ENCODE data around the gene ATRN.
"Not testable (repeated sequence)": the region's sequence is repeated elsewhere in the genome, so short reads cannot be mapped to it uniquely, and the experiment has no call there.

The ATRN gene

GRCh38 chr20:3576363-3576762 lies 105.5 kb downstream of the ATRN start:
- DNase-seq: no peak

DNA sequence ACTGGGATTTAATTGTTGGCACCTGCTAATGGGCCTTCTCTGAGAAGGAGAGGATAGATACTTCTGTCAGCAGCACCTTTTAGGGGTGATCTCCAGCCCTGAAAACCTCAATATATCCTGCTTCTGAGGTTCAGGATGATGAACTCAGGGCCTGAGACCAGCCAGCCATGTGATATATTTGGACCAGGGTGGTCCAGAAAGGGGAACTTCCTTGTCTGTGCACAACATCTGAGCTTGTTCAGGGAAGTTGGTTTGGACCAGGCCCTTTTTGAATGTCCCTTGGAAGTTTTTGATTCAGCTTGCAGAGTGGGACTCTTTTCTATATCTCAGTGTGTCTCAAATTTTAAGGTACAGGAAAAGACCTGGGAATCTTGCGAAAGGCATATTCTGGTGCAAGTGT lies 106.5 kb downstream of the ATRN start:
- DNase-seq: no peak

DNA sequence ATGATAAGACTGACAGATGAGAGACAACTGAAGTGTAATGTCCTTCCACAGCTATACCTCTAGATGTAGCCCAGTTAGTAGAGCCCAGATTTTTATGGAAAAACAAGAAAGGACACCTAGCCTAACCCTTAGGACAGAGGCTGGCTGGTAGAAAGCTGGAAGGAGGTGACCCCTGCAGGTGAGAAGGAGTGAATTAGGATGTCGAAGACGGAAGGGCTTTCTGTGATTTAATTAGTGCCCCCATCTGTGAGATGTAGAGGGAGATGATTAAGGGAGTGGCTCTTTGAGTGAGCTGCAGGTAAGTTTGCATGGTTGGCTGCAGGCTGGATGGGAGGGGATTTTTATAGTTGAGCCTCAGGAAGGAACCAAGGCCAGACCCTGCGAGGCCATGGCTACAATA lies 109.6 kb downstream of the ATRN start:
- DNase-seq: no peak

GRCh38 chr20:3583765-3584164 lies 112.9 kb downstream of the ATRN start:
- DNase-seq: no peak

DNA sequence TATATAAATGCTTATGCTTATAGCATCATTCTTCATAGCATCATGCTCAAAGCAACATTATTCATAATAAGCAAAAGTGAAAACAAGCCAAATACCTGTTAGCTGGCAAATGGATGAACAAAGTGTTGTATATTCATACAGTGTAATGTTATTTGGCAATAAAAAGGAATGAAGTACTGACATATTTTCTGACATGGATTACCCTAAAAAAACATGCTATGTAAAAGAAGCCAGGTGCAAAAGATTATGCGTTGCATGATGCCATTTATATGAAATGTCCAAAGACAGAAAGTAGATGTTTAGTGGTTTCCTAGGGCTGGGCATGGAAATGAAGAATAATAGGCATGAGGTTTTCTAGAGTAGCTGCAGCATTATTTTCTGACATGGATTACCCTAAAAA lies 115.3 kb downstream of the ATRN start:
- DNase-seq: no peak

DNA sequence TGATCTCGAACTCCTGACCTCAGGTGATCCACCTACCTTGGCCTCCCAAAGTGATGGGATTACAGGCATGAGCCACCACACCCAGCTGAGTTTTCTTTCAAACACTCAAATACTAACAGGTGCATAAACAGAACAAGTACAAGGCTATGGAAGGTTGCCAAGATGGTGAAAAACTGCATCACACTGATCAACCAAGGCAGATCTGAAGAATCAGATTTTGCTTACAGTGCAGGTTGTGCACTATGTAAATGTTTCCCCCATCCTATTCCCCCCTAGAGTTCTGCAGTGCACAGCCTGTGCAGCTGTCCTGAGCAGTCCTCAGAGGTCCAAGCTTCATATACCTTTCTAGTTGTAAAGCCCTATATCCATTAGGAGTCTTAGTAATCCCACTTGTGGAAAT lies 119.3 kb downstream of the ATRN start:
- DNase-seq: no peak

GRCh38 chr20:3592931-3593330 lies 122.1 kb downstream of the ATRN start:
- no peak for DNase-seq

- DNase-seq: no peak
These were observed 124.7 kb downstream of the ATRN start for GRCh38 chr20:3595541-3595940.

- no peak for DNase-seq
These were observed 132.3 kb downstream of the ATRN start for GRCh38 chr20:3603108-3603507.

- not testable (repeated sequence) for DNase-seq
These were observed 134.6 kb downstream of the ATRN start for GRCh38 chr20:3605386-3605886.

GRCh38 chr20:3606021-3606420 lies 135.2 kb downstream of the ATRN start:
- no peak for DNase-seq

- DNase-seq: no peak
These were observed 141.1 kb downstream of the ATRN start for GRCh38 chr20:3611901-3612300.

- DNase-seq: no peak
These were observed 142.2 kb downstream of the ATRN start for GRCh38 chr20:3612795-3613572.

DNA sequence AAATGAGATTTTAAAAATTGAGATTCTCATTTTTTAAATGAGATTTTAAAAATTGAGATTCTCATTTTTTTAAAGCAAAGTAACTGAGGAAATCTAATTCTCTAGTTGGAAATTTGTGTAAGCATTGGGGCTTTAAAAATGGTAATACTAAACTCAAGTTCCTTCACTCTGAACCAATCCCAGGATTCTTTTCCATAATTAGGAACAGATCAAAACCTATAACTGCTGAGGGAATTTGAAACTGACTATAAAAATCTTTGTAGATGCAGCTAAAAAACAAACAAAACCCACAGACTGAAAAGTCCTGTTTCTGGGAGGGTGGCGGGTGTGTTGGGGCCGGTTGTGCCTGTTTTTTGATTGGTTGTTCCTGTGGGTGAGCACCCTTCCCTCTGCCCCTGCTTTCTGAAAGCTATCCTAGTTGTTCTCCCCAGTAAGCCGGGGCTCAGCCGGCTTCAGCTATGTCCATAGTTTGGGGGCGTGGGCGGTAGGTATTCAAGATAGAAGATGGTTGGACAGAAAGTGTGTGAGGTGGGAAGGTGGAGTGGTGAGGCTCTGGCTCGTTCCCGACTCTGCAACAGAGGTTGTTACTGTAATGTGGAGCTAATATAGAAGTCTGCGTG lies 143.1 kb downstream of the ATRN start:
- no peak for DNase-seq

DNA sequence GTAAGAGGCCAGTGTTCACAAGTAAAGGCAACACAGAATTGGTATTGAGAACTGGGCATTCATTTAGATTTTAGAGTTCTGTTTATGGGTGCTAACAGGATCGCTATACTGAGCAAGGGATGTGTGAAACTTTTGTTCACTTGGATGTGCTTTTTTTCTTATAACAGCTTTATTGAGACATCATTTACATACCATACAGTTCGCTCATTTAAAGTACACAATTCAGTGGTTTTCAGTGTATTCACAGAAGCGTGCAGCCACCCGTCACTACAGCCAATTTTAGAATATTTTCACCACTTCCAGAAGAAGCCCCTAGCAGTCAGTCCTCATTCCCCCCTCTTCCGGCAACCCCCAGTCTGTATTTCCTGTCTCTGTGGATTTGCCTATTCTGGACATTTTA lies 143.6 kb downstream of the ATRN start:
- DNase-seq: no peak

DNA sequence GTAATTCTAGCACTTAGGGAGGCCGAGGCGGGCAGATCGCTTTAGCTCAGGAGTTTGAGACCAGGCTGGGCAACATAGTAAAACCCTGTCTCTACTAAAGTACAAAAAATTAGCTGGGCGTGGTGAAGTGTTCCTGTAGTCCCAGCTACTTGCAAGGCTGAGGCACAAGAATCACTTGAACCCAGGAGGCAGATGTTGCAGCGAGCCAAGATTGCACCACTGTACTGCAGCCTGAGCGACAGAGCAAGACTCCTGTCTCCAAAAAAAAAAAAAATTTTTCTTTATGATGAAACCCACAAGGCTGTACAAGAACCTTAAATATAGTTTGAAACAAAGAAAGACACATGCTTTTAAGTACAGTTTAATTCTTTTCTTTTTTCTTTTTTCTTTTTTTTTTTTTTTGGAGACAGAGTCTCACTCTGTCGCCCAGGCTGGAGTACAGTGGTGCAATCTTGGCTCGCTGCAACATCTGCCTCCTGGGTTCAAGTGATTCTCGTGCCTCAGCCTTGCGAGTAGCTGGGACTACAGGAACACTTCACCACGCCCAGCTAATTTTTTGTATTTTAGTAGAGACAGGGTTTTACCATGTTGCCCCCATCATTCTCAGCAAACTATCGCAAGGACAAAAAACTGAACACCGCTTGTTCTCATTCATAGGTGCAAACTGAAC lies 144.5 kb downstream of the ATRN start:
- DNase-seq: not testable (repeated sequence)

- peak; percentile 81 for DNase-seq
These were observed 145.4 kb downstream of the ATRN start for GRCh38 chr20:3616250-3616649.

GRCh38 chr20:3621111-3621510 lies 150.3 kb downstream of the ATRN start:
- no peak for DNase-seq

GRCh38 chr20:3622406-3622805 lies 151.6 kb downstream of the ATRN start:
- DNase-seq: no peak

DNA sequence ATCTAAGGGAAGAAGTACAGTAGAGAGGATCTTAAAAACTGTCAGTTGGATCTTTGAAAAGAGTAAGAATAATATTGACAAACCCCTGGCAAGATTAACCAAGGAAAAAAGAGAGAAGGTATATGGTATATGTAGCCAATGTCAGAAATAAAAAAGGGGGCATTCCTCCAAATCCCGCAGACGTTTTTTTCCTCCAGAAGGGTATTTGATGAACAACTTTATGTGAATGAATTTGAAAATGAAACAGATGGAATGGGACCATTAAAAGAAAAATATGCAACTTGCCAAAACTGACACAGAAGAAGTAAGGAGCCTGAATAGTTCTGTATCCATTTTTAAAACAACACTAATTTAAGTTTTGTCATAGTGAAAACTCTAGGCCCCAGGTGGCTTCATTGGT lies 156.7 kb downstream of the ATRN start:
- no peak for DNase-seq

- no peak for DNase-seq
These were observed 157.9 kb downstream of the ATRN start for GRCh38 chr20:3628502-3629314.

GRCh38 chr20:3629893-3630292 lies 159.1 kb downstream of the ATRN start:
- no peak for DNase-seq

DNA sequence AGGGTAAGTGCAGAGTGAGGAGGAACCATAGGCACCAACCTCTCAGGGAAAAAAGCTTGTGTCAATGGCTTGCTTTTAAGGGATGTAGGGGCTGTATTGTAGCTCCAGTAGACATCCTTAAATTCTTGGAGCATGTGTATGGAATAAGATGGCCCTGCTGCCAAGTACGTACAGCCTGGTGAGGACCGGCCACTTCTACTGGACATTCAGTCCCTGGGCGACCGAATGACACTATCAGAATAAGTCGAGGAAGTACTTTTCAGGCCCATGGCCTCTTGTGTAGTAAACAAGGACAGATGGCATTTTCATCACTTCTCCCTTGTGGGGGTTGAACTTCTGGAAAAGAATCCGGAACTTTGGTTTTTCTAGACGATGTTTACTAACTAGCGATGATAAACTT lies 159.6 kb downstream of the ATRN start:
- no peak for DNase-seq
